ENCODE data around the gene SPAG16. TPM values are rescaled to one million over a fixed set of nuclear protein-coding genes. Genes with fewer than 3 reads are reported as not detected.

Gene SPAG16
- total RNA-seq, 1 donor from 2014 or later, result 16.7 TPM

GRCh38 chr2:214265991-214266489 lies 981.8 kb downstream of the SPAG16 start:
- no peak for TF ChIP-seq EZH2 (IDR thresholded peaks at IDR 0.05; ENCODE audit: insufficient read depth, low read length)
- no peak for TF ChIP-seq CTCF (IDR thresholded peaks at IDR 0.05; ENCODE audit: insufficient read depth, low read depth, low read length)
- Histone ChIP-seq H3K4me3 (ENCODE audit: insufficient read depth, low read depth, low read length) (no peak overlapping the region), H3K27ac (ENCODE audit: low read depth, low read length) (no peak overlapping the region), H4K20me1 (ENCODE audit: insufficient read depth, low read length) (no peaks in the 10 kb centered on the region), H3K36me3 (ENCODE audit: insufficient read depth, low read length) (no peaks in the 10 kb centered on the region), H3K4me2 (ENCODE audit: low read length) (no peak overlapping the region), H3K4me1 (ENCODE audit: insufficient read depth, low read length) (peaks cover 10% of the 10 kb centered on the region), H3K27me3 (ENCODE audit: insufficient read depth, low read length) (no peaks in the 10 kb centered on the region), H2AFZ (ENCODE audit: low read depth, low read length) (no peak overlapping the region), H3K79me2 (ENCODE audit: insufficient read depth, low read length) (no peaks in the 10 kb centered on the region), H3K9ac (ENCODE audit: low read length) (no peak overlapping the region), H3K9me3 (ENCODE audit: insufficient read depth, low read depth, low read length) (no peaks in the 10 kb centered on the region)
- no peak for FAIRE-seq
- Mint-ChIP-seq H3K36me3 (ENCODE audit: low read depth, unreplicated experiment) (no peaks in the 10 kb centered on the region), H3K4me1 (ENCODE audit: low read depth, unreplicated experiment) (peaks cover 11% of the 10 kb centered on the region), H3K4me3 (ENCODE audit: unreplicated experiment) (no peak overlapping the region), H3K27me3 (ENCODE audit: low read depth, unreplicated experiment) (no peaks in the 10 kb centered on the region), H3K9me3 (ENCODE audit: unreplicated experiment) (no peaks in the 10 kb centered on the region), H3K27ac (ENCODE audit: unreplicated experiment) (peak overlapping the region; percentile 6)
- DNase-seq (ENCODE audit: low read depth), result peak; percentile 60

GRCh38 chr2:214277880-214278279 lies 993.6 kb downstream of the SPAG16 start:
- H3K9me3 Mint-ChIP-seq (ENCODE audit: unreplicated experiment), result peaks cover 7% of the 10 kb centered on the region
- Histone ChIP-seq H4K20me1 (ENCODE audit: insufficient read depth, low read length) (no peaks in the 10 kb centered on the region), H3K27me3 (ENCODE audit: insufficient read depth, low read length) (no peaks in the 10 kb centered on the region), H3K4me3 (ENCODE audit: insufficient read depth, low read depth, low read length) (no peak overlapping the region), H3K4me1 (ENCODE audit: insufficient read depth, low read length) (no peaks in the 10 kb centered on the region), H3K36me3 (ENCODE audit: insufficient read depth, low read length) (no peaks in the 10 kb centered on the region), H3K27ac (ENCODE audit: low read depth, low read length) (no peak overlapping the region), H3K9me3 (ENCODE audit: insufficient read depth, low read depth, low read length) (no peaks in the 10 kb centered on the region), H3K79me2 (ENCODE audit: insufficient read depth, low read length) (no peaks in the 10 kb centered on the region), H2AFZ (ENCODE audit: low read depth, low read length) (no peak overlapping the region), H3K4me2 (ENCODE audit: low read length) (no peak overlapping the region), H3K9ac (ENCODE audit: low read length) (no peak overlapping the region)
- no peak for FAIRE-seq
- H3K36me3 Mint-ChIP-seq (ENCODE audit: low read depth, unreplicated experiment), result peaks cover 1% of the 10 kb centered on the region
- no peaks in the 10 kb centered on the region for H3K27me3 Mint-ChIP-seq (ENCODE audit: low read depth, unreplicated experiment)
- no peaks in the 10 kb centered on the region for H3K4me1 Mint-ChIP-seq (ENCODE audit: low read depth, unreplicated experiment)
- no peak for TF ChIP-seq EZH2 (IDR thresholded peaks at IDR 0.05; ENCODE audit: insufficient read depth, low read length)
- TF ChIP-seq CTCF (IDR thresholded peaks at IDR 0.05; ENCODE audit: insufficient read depth, low read depth, low read length), result no peak
- H3K27ac Mint-ChIP-seq (ENCODE audit: unreplicated experiment), result no peak overlapping the region
- no peak overlapping the region for H3K4me3 Mint-ChIP-seq (ENCODE audit: unreplicated experiment)
- DNase-seq (ENCODE audit: low read depth), result no peak

- no peaks in the 10 kb centered on the region for H3K36me3 ChIP-seq (ENCODE audit: insufficient read depth, low read length)
- Mint-ChIP-seq H3K36me3 (ENCODE audit: low read depth, unreplicated experiment) (no peaks in the 10 kb centered on the region), H3K4me3 (ENCODE audit: unreplicated experiment) (no peak overlapping the region), H3K27me3 (ENCODE audit: low read depth, unreplicated experiment) (no peaks in the 10 kb centered on the region), H3K27ac (ENCODE audit: unreplicated experiment) (no peak overlapping the region), H3K4me1 (ENCODE audit: low read depth, unreplicated experiment) (no peaks in the 10 kb centered on the region), H3K9me3 (ENCODE audit: unreplicated experiment) (no peaks in the 10 kb centered on the region)
- no peak overlapping the region for H3K4me2 ChIP-seq (ENCODE audit: low read length)
- H3K9ac ChIP-seq (ENCODE audit: low read length), result no peak overlapping the region
- no peaks in the 10 kb centered on the region for H3K79me2 ChIP-seq (ENCODE audit: insufficient read depth, low read length)
- H4K20me1 ChIP-seq (ENCODE audit: insufficient read depth, low read length), result no peaks in the 10 kb centered on the region
- no peak overlapping the region for H3K27ac ChIP-seq (ENCODE audit: low read depth, low read length)
- no peaks in the 10 kb centered on the region for H3K27me3 ChIP-seq (ENCODE audit: insufficient read depth, low read length)
- H3K9me3 ChIP-seq (ENCODE audit: insufficient read depth, low read depth, low read length), result no peaks in the 10 kb centered on the region
- FAIRE-seq, result no peak
- TF ChIP-seq CTCF (IDR thresholded peaks at IDR 0.05; ENCODE audit: insufficient read depth, low read depth, low read length) (no peak), EZH2 (IDR thresholded peaks at IDR 0.05; ENCODE audit: insufficient read depth, low read length) (no peak)
- no peak for DNase-seq (ENCODE audit: low read depth)
- no peaks in the 10 kb centered on the region for H3K4me1 ChIP-seq (ENCODE audit: insufficient read depth, low read length)
- no peak overlapping the region for H3K4me3 ChIP-seq (ENCODE audit: insufficient read depth, low read depth, low read length)
- no peak overlapping the region for H2AFZ ChIP-seq (ENCODE audit: low read depth, low read length)
Observed at GRCh38 chr2:214286011-214286410, 1001.7 kb downstream of the SPAG16 start.

Measured in astrocyte (in vitro differentiated cells and primary cell).